ENCODE data around the gene HMCN2.
"Not testable (repeated sequence)": the region's sequence is repeated elsewhere in the genome, so short reads cannot be mapped to it uniquely, and the experiment has no call there.

Gene HMCN2

GRCh38 chr9:130245474-130245873 lies 20.1 kb upstream of the HMCN2 start:
- TF ChIP-seq CTCF (conservative IDR thresholded peaks at IDR 0.05) (no peak), ZFX (IDR thresholded peaks at IDR 0.05) (no peak)
- H3K27ac ChIP-seq = no peak overlapping the region

GRCh38 chr9:130246126-130246525 lies 19.4 kb upstream of the HMCN2 start:
- TF ChIP-seq CTCF (conservative IDR thresholded peaks at IDR 0.05) (no peak), ZFX (IDR thresholded peaks at IDR 0.05) (no peak)
- H3K27ac ChIP-seq = no peak overlapping the region

DNA sequence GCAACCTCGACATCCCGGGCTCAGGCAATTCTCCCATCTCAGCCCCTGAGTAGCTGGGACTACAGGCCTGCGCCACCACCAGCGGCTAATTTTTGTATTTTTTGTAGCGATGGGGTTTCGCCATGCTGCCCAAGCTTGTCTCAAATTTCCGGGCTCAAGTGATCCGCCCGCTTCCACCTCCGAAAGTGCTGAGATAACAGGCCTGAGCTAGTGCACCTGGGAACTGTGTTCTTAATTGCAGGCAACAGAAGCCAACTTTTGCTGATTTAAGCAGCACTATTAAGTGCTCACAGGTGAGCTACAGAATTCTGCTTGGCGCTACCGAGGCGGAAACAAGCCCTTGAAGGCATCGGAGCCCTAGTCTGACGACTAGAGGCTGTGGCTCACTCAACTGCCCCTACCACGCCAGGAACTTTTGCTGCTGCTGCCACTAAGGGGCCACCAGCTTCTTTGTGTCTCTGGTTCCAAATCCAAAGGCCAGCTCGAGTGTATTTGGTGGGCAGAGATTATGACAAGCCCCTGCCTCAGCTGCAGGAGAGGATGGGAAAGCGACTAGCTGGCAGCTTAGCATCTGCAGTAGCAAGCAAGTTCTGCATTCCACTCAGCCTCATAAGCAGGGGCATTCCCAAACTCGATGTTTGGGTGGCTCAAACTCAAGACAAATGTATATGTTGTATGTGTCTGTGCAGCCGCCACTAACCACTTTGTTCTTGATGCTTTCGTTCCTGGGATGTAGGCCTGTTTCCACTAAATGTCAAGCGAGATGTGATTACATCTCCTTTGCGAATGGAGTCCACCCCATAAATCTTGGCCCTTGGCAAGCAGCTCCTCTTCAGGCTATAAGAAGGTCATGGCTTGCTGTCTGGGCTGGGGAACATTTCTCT lies 10.6 kb upstream of the HMCN2 start:
- no peak overlapping the region for H3K27ac ChIP-seq
- no peak for TF ChIP-seq ZFX (IDR thresholded peaks at IDR 0.05)

- TF ChIP-seq CTCF (conservative IDR thresholded peaks at IDR 0.05) (no peak), ZFX (IDR thresholded peaks at IDR 0.05) (no peak)
- H3K27ac ChIP-seq = no peak overlapping the region
Observed at GRCh38 chr9:130255631-130256134, 9.9 kb upstream of the HMCN2 start.

GRCh38 chr9:130256644-130257043 lies 8.9 kb upstream of the HMCN2 start:
- no peak overlapping the region for H3K27ac ChIP-seq
- TF ChIP-seq ZFX (IDR thresholded peaks at IDR 0.05) = no peak
- TF ChIP-seq CTCF (conservative IDR thresholded peaks at IDR 0.05) = no peak

DNA sequence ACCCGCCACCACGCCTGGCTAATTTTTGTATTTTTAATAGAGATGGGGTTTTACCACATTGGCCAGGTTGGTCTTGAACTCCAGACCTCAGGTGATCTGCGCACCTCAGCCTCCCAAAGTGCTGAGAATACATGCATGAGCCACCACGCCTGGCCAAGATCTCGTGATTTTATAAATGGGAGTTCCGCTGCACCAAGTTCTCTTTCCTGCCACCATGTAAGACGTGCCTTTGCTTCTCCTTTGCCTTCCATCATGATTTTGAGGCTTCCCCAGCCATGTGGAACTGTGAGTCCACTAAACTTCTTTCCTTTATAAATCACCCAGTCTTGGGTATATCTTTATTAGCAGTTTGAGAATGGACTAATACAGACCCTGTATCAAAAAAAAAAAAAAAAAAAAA lies 7.4 kb upstream of the HMCN2 start:
- not testable (repeated sequence) for H3K27ac ChIP-seq

DNA sequence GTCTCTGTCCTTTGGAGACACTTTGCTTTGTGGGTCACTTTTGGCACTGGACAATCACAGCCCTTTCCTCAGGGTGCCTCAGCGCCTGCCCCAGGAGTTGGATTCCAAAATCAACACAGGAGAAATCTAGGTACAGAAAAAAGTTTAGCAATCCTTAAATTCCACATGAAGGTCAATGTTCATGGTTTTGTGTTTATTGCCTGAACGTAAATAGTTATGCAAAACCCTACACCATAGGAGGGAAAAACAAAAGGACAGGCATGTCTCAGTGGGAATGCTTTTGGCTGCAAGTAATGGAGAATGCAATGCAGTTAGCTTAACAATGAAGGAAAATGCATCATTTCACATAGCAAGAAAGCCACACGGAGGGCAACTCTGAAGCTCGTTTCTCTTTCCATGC lies 6.5 kb upstream of the HMCN2 start:
- TF ChIP-seq CTCF (conservative IDR thresholded peaks at IDR 0.05) (no peak), ZFX (IDR thresholded peaks at IDR 0.05) (no peak)
- H3K27ac ChIP-seq = no peak overlapping the region

DNA sequence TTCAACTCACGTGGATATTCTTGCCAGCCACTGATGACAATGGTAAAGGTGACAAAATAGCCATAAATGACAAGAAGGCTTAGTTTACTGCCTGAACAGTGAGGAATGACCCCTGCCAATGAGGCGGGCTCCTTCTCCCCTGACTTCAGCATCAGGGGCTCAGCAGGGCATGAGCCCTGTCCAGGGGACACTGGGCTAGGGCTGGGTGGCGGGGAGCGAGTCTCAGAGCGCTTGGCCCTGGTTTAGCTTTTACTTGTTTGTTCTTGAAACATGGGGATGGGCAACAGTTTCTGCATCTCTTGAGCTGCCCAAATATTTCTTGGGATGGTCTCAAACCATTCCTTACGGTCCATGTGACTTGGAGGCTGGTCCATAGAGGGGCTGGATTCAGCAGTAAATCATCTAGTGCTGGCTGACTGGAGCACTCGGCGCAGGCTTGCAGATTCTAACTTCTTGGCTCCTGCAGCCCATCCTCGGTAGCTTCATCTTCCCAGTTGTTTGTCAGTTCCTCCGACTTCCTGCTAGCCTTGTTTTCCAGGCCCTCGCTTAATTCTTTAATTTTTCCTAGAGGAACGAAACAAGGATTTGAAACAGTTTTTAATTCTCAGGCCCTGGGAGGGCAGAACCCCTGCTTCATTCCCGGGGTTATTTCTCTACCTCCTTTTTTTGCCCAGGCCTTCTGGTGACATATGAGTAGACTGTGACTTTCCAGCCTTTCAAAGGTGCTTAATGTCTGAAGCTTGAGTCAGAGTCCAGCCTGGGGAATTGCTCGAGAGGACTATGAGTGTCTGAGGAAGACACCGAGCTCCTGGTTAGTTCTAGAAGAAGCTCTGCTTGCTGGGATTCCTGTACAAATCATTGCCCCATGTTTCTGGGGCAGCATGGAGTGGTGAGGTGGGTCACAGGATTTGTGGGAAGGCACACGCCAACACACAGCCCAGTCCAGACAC lies 4.5 kb upstream of the HMCN2 start:
- peak overlapping the region; percentile 7; the same call in 1 of the 2 replicates for H3K27ac ChIP-seq
- no peak for TF ChIP-seq CTCF (conservative IDR thresholded peaks at IDR 0.05)
- TF ChIP-seq ZFX (IDR thresholded peaks at IDR 0.05) = no peak
